Activated CD4-positive, alpha-beta T cell treated with anti-CD3 and anti-CD28 coated beads, Interleukin-2, amount 10 ng/mL, durations not matched to agents 7 days and 5 days (primary cell): ENCODE results near the gene CCR2. TPM values are rescaled to one million over a fixed set of nuclear protein-coding genes. Genes with fewer than 3 reads are reported as not detected.

Experiments
- CTCF ChIA-PET: fragments of 350-600 bp; sonication (Branson Sonifier 250); formaldehyde crosslinking; loops from one replicate; lab custom pipeline; 2021; ENCODE audit warnings: antibody characterized with exemption; lab: Charles Lee
- POLR2A ChIA-PET: fragments of 350-600 bp; sonication (Branson Sonifier 250); formaldehyde crosslinking; loops from one replicate; lab custom pipeline; 2021; ENCODE audit warnings: antibody characterized with exemption; lab: Charles Lee
- DNase-seq: peaks from one replicate; pipeline ENCODE4 v3.0.0-alpha.2; 2020
- H3K27ac Mint-ChIP-seq: one replicate; pipeline ENCODE4 v1.8.0; 2021; ENCODE audit warnings: mild to moderate bottlenecking, moderate library complexity, mixed read lengths
- H3K27me3 Mint-ChIP-seq: one replicate; pipeline ENCODE4 v1.8.0; 2021; ENCODE audit warnings: mixed read lengths
- H3K36me3 Mint-ChIP-seq: one replicate; pipeline ENCODE4 v1.8.0; 2021; ENCODE audit warnings: low read depth, mixed read lengths
- H3K4me1 Mint-ChIP-seq: one replicate; pipeline ENCODE4 v1.8.0; 2021; ENCODE audit warnings: mixed read lengths
- H3K4me3 Mint-ChIP-seq: one replicate; pipeline ENCODE4 v1.8.0; 2021; ENCODE audit warnings: mild to moderate bottlenecking, moderate library complexity, mixed read lengths
- H3K9me3 Mint-ChIP-seq: one replicate; pipeline ENCODE4 v1.8.0; 2021; ENCODE audit warnings: mixed read lengths
- total RNA-seq, 2 experiments: library from RNA; stranded (reverse); gene quantifications; one replicate each; pipeline ENCODE4 v1.2.3, GENCODE V29; 2021

CCR2 gene
- total RNA-seq, 2 experiments from 2014 or later = 28.6 to 29.1 TPM

GRCh38 chr3:46356909-46357308 lies 3.0 kb downstream of the CCR2 start:
- H3K27me3 Mint-ChIP-seq = peaks cover 51% of the 10 kb centered on the region
- H3K4me3 Mint-ChIP-seq = peak overlapping the region; percentile 62
- DNase-seq = no peak
- ChIA-PET POLR2A (no interaction called here), CTCF (interaction anchor here (0.6 to 2.6 kb wide), 2 partner anchors 12 to 36 kb away, joined by 3 to 11 read pairs; no protein-coding TSS in a partner anchor)
- H3K36me3 Mint-ChIP-seq = peaks cover 49% of the 10 kb centered on the region
- H3K27ac Mint-ChIP-seq = no peak overlapping the region
- H3K9me3 Mint-ChIP-seq = no peaks in the 10 kb centered on the region
- peaks cover 74% of the 10 kb centered on the region for H3K4me1 Mint-ChIP-seq

GRCh38 chr3:46358466-46358865 lies 4.6 kb downstream of the CCR2 start:
- POLR2A ChIA-PET = no interaction called here
- no peak overlapping the region for H3K4me3 Mint-ChIP-seq
- H3K9me3 Mint-ChIP-seq = no peaks in the 10 kb centered on the region
- peaks cover 65% of the 10 kb centered on the region for H3K4me1 Mint-ChIP-seq
- peaks cover 47% of the 10 kb centered on the region for H3K27me3 Mint-ChIP-seq
- CTCF ChIA-PET = interaction anchor here (2.1 kb wide), 1 partner anchor 10 kb away, joined by 8 read pairs; no protein-coding TSS in a partner anchor
- H3K36me3 Mint-ChIP-seq = peaks cover 43% of the 10 kb centered on the region
- H3K27ac Mint-ChIP-seq = no peak overlapping the region
- DNase-seq = no peak

- no peaks in the 10 kb centered on the region for H3K9me3 Mint-ChIP-seq
- no peak for DNase-seq
- H3K27me3 Mint-ChIP-seq = peaks cover 49% of the 10 kb centered on the region
- ChIA-PET POLR2A (interaction anchor here (0.7 kb wide), 1 partner anchor 164 kb away, joined by 3 read pairs; no protein-coding TSS in a partner anchor), CTCF (interaction anchor here (0.9 to 2.1 kb wide), 4 partner anchors 8 to 84 kb away, joined by 3 to 8 read pairs (median 5); partner anchors contain the start of gene CCR5)
- peaks cover 35% of the 10 kb centered on the region for H3K36me3 Mint-ChIP-seq
- peak overlapping the region; percentile 19 for H3K27ac Mint-ChIP-seq
- H3K4me1 Mint-ChIP-seq = peaks cover 51% of the 10 kb centered on the region
- H3K4me3 Mint-ChIP-seq = no peak overlapping the region
Observed at GRCh38 chr3:46359733-46360493, 6.0 kb downstream of the CCR2 start.

GRCh38 chr3:46360907-46361306 lies 7.0 kb downstream of the CCR2 start:
- no peak overlapping the region for H3K4me3 Mint-ChIP-seq
- POLR2A ChIA-PET = no interaction called here
- CTCF ChIA-PET = interaction anchor here (1.2 kb wide), 1 partner anchor 84 kb away, joined by 4 read pairs; no protein-coding TSS in a partner anchor
- no peak for DNase-seq
- H3K4me1 Mint-ChIP-seq = peaks cover 45% of the 10 kb centered on the region
- no peak overlapping the region for H3K27ac Mint-ChIP-seq
- H3K9me3 Mint-ChIP-seq = peaks cover under 1% of the 10 kb centered on the region
- H3K27me3 Mint-ChIP-seq = peaks cover 43% of the 10 kb centered on the region
- peaks cover 27% of the 10 kb centered on the region for H3K36me3 Mint-ChIP-seq

GRCh38 chr3:46361408-46362283 lies 7.7 kb downstream of the CCR2 start:
- peaks cover 23% of the 10 kb centered on the region for H3K36me3 Mint-ChIP-seq
- no peak for DNase-seq
- ChIA-PET CTCF (interaction anchor here (0.8 to 1.2 kb wide), 2 partner anchors 85 kb away, joined by 3 to 4 read pairs; no protein-coding TSS in a partner anchor), POLR2A (no interaction called here)
- peaks cover 44% of the 10 kb centered on the region for H3K27me3 Mint-ChIP-seq
- no peak overlapping the region for H3K4me3 Mint-ChIP-seq
- no peak overlapping the region for H3K27ac Mint-ChIP-seq
- H3K4me1 Mint-ChIP-seq = peaks cover 43% of the 10 kb centered on the region
- H3K9me3 Mint-ChIP-seq = peaks cover 4% of the 10 kb centered on the region

GRCh38 chr3:46365041-46365440 lies 11.1 kb downstream of the CCR2 start:
- ChIA-PET CTCF (interaction anchor here (1.0 to 3.2 kb wide), 3 partner anchors 14 to 166 kb away, joined by 3 to 8 read pairs (median 4); no protein-coding TSS in a partner anchor), POLR2A (no interaction called here)
- no peak for DNase-seq
- H3K4me3 Mint-ChIP-seq = no peak overlapping the region
- H3K27me3 Mint-ChIP-seq = peaks cover 32% of the 10 kb centered on the region
- H3K4me1 Mint-ChIP-seq = peaks cover 49% of the 10 kb centered on the region
- peaks cover 6% of the 10 kb centered on the region for H3K36me3 Mint-ChIP-seq
- H3K9me3 Mint-ChIP-seq = peaks cover 4% of the 10 kb centered on the region
- H3K27ac Mint-ChIP-seq = no peak overlapping the region

GRCh38 chr3:46365737-46366524 lies 12.0 kb downstream of the CCR2 start:
- Mint-ChIP-seq H3K9me3 (peaks cover 4% of the 10 kb centered on the region), H3K4me3 (no peak overlapping the region), H3K27me3 (peaks cover 31% of the 10 kb centered on the region), H3K27ac (no peak overlapping the region), H3K4me1 (peaks cover 50% of the 10 kb centered on the region), H3K36me3 (peaks cover 4% of the 10 kb centered on the region)
- CTCF ChIA-PET = interaction anchor here (1.1 to 3.2 kb wide), 2 partner anchors 15 to 59 kb away, joined by 3 to 8 read pairs; no protein-coding TSS in a partner anchor
- POLR2A ChIA-PET = no interaction called here
- no peak for DNase-seq

- Mint-ChIP-seq H3K27ac (no peak overlapping the region), H3K9me3 (peaks cover 4% of the 10 kb centered on the region), H3K36me3 (peaks cover 6% of the 10 kb centered on the region), H3K4me1 (peaks cover 53% of the 10 kb centered on the region), H3K27me3 (peaks cover 32% of the 10 kb centered on the region), H3K4me3 (no peak overlapping the region)
- ChIA-PET CTCF (interaction anchor here (0.7 to 6.1 kb wide), 22 partner anchors 8 to 373 kb away, joined by 3 to 42 read pairs (median 8); partner anchors contain the start of genes CCR1, CCR2 and FYCO1), POLR2A (no interaction called here)
- no peak for DNase-seq
Observed at GRCh38 chr3:46367811-46368210, 13.9 kb downstream of the CCR2 start.

GRCh38 chr3:46368569-46368968 lies 14.7 kb downstream of the CCR2 start:
- peak overlapping the region; percentile 41 for H3K27ac Mint-ChIP-seq
- peaks cover 37% of the 10 kb centered on the region for H3K27me3 Mint-ChIP-seq
- ChIA-PET POLR2A (no interaction called here), CTCF (interaction anchor here (0.7 to 6.1 kb wide), 34 partner anchors 9 to 1330 kb away, joined by 3 to 42 read pairs (median 5); partner anchors contain the start of genes CCR1, CCR2 and FYCO1)
- peaks cover 4% of the 10 kb centered on the region for H3K9me3 Mint-ChIP-seq
- peak; percentile 55 for DNase-seq
- no peak overlapping the region for H3K4me3 Mint-ChIP-seq
- peaks cover 7% of the 10 kb centered on the region for H3K36me3 Mint-ChIP-seq
- peaks cover 54% of the 10 kb centered on the region for H3K4me1 Mint-ChIP-seq

GRCh38 chr3:46369151-46369550 lies 15.2 kb downstream of the CCR2 start:
- ChIA-PET CTCF (interaction anchor here (0.6 to 6.1 kb wide), 41 partner anchors 9 to 1331 kb away, joined by 3 to 42 read pairs (median 4); partner anchors contain the start of genes CCR1, CCR2, CCR3 and FYCO1), POLR2A (interaction anchor here (1.8 kb wide), 1 partner anchor 69 kb away, joined by 7 read pairs; no protein-coding TSS in a partner anchor)
- H3K27ac Mint-ChIP-seq = peak overlapping the region; percentile 81
- no peak overlapping the region for H3K4me3 Mint-ChIP-seq
- no peak for DNase-seq
- peaks cover 34% of the 10 kb centered on the region for H3K27me3 Mint-ChIP-seq
- H3K4me1 Mint-ChIP-seq = peaks cover 54% of the 10 kb centered on the region
- H3K36me3 Mint-ChIP-seq = peaks cover 8% of the 10 kb centered on the region
- H3K9me3 Mint-ChIP-seq = peaks cover 4% of the 10 kb centered on the region

GRCh38 chr3:46369675-46370132 lies 15.8 kb downstream of the CCR2 start:
- Mint-ChIP-seq H3K4me1 (peaks cover 59% of the 10 kb centered on the region), H3K36me3 (peaks cover 11% of the 10 kb centered on the region), H3K4me3 (peak overlapping the region; percentile 42), H3K27ac (peak overlapping the region; percentile 81), H3K27me3 (peaks cover 34% of the 10 kb centered on the region), H3K9me3 (peaks cover 4% of the 10 kb centered on the region)
- POLR2A ChIA-PET = interaction anchor here (0.6 to 1.8 kb wide), 3 partner anchors 70 to 272 kb away, joined by 3 to 7 read pairs (median 3); no protein-coding TSS in a partner anchor
- DNase-seq = peak; percentile 33
- CTCF ChIA-PET = interaction anchor here (0.5 to 6.1 kb wide), 40 partner anchors 9 to 1331 kb away, joined by 3 to 42 read pairs (median 4); partner anchors contain the start of genes CCR1, CCR2, CCR3 and FYCO1
